G401 (cell line): ENCODE results near the gene PURB. TPM values are rescaled to one million over a fixed set of nuclear protein-coding genes. Genes with fewer than 3 reads are reported as not detected.
A peak's percentile ranks its signal among the peaks of the same experiment; 100 is the strongest.
"Not testable (repeated sequence)": the region's sequence is repeated elsewhere in the genome, so short reads cannot be mapped to it uniquely, and the experiment has no call there.

Experiments
- DNase-seq: peaks from one replicate; pipeline ENCODE4 v3.0.0-alpha.2; 2015; ENCODE audit warnings: low spot score
- in situ Hi-C: cut with HindIII; loops from 2 replicates; pipeline ENCODE4 v1.10.0; 2016; ENCODE audit warnings: low sequenced_read_pairs, mixed read lengths
- total RNA-seq: library from RNA; depleted of rRNA; stranded (reverse); fragments of >200 nt; shearing (Covaris generic); gene quantifications from 2 replicates; pipeline ENCODE4 v1.2.3, GENCODE V29; 2014

PURB gene
- total RNA-seq, 1 experiment from 2014 or later, result 13.1 TPM

DNA sequence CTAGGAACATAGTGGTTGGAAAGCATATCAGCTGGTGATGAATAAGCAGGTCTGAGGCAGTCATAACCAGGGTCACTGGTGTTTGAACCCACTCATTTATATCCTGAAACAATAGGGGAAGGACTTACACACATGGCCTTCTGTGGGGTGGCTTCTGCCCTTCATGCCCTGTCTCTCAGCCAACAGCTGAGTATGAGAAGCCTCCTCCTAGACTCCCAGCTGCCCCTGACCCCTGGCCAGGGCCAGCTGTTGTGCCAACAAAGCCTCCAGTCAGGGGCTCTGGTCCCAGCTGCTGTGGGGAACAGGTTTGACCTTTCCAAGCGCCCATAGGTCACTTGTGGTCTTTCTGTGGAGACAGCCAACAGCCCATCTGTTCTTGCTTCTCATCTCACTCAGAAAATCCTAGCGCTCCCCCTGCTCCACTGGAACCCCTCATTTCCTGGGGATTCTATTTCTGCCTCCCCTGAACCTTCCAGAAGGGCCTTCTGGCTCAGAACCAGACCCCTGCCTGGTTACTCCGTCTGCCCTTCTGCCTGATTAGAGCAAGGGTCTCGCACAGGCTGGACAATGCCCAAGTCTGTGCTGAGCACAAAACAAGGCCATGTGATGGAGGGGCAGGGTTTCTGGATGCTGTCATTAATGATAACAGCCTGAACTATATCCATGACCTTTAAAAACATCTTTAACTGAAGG lies 9.7 kb upstream of the PURB start:
- DNase-seq, result peak; percentile 88

DNA sequence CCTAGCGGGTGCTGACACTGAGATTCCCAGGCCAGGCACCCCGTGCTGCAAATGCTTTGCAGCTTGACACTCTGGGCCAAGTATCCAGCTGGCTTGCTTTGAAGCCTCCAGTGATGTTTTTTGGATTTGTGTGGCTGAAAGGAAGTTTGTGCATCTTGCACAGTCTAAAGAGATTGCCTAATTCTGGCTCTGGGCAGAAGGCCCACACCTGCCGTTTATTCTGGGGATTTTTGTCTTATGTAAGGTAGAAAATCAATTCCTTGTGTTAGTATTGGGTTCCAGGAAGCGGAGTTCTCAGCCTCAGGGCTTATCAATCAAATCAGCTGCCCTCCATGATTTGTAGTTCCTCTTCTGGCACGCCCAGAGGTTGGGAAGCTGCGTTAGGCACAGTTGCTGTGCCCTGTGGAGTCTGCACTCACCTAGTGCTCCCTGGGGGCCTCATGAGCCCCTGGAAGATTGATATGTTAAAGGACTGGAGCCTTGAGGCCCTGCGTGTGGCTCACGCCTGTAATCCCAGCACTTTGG lies 8.4 kb upstream of the PURB start:
- in situ Hi-C loops, result no loop called here
- peak; percentile 66 for DNase-seq

More for the DNA sequence above, 9.7 kb upstream of the PURB start:
- in situ Hi-C loops, result no loop called here

DNA sequence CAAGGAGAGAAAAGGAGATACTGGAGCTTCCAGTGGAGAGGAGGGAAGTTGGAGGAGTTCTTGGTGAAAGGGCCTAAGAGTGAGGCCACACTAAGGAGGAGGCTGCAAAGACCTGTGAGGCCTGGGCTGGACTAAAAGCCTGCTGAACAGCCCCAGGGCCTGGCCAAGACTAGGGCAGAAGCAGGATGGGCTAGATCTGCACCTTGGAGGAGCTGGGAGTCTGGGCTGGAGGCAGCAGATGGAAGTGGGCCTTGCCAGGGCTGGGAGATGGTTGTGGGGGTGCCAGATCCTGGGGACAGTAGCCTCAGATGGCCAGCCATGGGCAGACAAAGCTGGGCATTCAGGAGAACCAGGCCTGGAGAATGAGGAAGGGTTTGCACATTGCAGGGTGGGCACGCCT lies 6.5 kb upstream of the PURB start:
- in situ Hi-C loops, result no loop called here
- DNase-seq, result peak; percentile 73

DNA sequence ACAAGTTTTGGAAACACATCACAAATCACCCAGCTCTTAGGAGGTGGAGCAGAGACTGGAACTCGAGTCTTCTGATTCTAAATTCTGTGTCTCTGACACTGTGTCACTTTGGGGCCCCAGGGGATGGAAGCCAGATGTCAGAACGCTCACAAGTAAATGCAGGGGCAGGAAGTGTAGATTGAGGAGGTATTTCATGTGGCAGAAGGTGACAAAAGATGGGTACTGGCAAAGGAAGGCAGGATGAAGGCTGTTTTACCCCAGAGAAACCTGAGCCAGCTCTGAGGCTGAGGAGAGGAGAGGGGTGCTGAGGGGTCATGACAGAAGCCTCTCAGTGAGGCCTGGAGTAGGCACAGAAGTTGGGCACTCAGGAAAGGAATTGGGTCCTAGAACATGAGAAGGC lies 6.0 kb upstream of the PURB start:
- DNase-seq, result no peak
- in situ Hi-C loops, result no loop called here

GRCh38 chr7:44889086-44889781 lies 3.9 kb upstream of the PURB start:
- in situ Hi-C loops, result no loop called here
- no peak for DNase-seq

DNA sequence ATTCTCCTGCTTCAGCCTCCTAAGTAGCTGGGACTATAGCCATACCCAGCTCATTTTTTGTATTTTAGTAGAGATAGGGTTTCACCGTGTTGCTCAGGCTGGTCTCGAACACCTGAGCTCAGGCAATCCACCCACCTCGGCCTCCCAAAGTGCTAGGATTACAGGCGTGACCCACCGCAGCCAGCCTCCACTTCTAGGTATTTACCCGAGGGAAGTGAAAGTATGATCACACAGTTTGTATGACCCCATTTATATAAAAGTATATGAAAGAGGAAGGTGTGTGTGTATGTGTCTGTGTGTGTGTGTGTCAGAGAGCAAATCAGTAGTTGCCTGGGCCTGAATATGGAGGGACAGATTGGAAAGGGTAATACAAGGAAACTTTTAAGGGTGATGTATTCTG lies 2.0 kb upstream of the PURB start:
- in situ Hi-C loops, result no loop called here
- no peak for DNase-seq

DNA sequence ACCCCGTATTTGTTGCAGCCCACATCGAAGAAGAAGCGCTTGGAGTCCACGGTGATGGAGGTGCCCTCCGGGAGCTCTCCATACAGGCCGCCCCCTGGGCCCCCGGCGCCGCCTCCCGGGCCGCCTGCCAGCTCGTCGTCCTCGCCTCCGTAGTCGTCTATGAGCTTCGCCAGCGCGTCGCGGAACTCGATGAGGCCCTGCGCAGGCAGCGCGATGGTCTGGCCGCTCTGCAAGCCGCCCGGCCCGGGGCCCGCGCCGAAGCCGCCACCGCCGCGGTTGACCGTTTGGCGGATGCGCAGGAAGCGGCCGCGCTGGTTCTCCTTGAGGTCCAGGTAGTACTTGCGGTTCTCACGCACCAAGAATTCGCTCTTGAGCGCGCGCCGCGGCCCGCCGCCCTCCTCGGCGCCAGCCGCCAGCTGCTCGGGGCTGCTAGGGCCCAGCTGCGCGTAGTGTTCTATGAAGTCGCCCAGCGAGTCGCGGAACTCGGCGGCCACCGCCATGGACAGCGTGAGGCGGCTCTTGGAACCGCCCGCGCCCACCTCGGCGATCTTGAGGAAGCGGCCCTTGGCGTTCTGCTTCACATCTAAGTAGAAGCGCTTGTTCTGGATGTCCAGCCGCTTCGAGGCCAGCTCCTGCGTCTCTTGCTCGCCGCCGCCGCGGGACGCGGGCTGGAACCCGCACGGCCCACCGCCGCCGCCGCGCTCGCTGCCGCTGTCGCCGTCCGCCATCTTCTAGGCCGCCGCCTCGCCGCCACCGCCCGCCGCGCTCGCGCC lies 523 bp downstream of the PURB start:
- peak; percentile 33 for DNase-seq
- in situ Hi-C loops, result no loop called here

- in situ Hi-C loops, result no loop called here
- DNase-seq, result no peak
Measured at GRCh38 chr7:44883961-44884620, 1.2 kb downstream of the PURB start.

- DNase-seq, result no peak
- in situ Hi-C loops, result no loop called here
Measured at GRCh38 chr7:44882899-44883298, 2.4 kb downstream of the PURB start.

DNA sequence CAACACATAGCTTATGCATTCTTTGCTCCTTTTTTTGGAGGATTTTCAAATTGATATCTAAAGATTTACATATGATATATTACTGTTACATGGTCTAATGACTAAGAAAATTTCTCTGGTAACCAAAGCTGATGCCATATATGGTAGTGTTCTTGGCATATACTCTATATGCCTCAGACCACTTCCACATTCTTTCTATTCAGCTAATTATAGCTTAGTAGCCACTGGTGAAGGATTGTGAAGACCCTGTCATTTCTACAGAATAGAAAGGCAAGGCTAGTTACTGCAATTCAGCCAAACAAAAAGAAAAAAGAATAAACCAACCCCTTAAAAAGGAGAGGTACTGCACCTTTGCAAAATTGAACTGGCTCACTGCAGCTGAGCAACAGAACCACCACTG lies 3.7 kb downstream of the PURB start:
- in situ Hi-C loops, result no loop called here

DNA sequence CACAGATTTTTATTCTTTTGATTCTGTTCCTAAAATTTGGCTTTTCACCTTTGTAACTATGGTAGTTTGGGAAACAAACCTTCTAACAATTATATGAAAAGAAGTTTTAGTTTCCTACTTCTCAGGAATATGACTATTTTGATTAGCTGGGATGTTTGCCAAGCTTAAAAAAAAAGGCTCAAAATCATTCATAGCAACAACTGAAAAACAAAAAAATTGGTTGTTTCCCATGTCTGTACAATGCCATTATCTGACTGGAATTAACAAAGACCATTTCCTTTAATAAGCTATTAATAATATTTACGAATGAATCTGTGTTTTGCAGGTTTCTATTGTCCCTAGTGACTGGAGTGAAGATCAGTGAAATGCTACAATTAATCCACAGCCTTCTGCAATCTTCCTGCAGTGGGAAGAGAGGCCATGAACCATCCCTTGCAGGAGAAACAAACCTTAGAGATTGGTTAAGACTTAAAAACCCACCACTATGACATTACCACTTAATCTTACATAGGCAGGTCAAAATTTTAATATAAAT lies 4.2 kb downstream of the PURB start:
- no peak for DNase-seq
- in situ Hi-C loops, result no loop called here

More for the DNA sequence above, 3.7 kb downstream of the PURB start:
- no peak for DNase-seq

GRCh38 chr7:44880317-44881018 lies 4.9 kb downstream of the PURB start:
- no peak for DNase-seq
- in situ Hi-C loops, result no loop called here

GRCh38 chr7:44876393-44876792 lies 8.9 kb downstream of the PURB start:
- no peak for DNase-seq
- in situ Hi-C loops, result no loop called here

DNA sequence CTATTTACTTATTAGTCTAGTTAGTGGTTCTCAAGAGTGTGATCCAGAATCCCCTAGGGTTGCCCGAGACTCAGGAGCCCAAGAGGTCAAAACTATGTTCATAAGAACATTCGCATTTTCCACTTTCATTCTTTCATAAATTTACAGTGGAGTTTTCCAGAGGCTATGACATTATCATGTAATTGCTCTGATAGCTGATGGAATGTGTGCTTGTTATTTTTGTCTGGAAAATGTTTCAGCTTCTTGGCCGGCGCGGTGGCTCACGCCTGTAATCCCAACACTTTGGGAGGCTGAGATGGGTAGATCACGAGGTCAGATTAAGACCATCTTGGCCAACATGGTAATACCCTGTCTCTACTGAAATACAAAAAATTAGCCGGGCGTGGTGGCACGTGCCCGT lies 10.1 kb downstream of the PURB start:
- in situ Hi-C loops, result no loop called here
- no peak for DNase-seq

DNA sequence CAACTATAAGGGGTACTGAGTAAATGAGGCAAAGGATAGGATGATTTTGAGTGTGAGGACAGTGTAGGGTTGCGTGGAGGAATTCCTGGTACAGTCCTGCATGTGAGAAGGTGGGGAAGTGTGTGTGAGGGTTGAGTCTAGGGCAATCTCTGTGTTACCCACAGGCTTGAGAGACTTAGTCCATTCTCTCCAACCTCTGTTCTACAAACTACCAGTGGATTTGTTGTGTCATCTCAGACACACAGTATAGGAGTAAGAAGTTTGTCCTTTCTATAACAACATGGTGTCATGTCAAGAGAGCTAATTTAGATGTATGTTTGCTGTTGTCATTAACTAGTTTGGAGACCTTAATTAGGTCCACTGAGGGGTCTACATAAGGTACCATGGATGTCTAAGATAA lies 12.5 kb downstream of the PURB start:
- DNase-seq, result no peak
- in situ Hi-C loops, result no loop called here

DNA sequence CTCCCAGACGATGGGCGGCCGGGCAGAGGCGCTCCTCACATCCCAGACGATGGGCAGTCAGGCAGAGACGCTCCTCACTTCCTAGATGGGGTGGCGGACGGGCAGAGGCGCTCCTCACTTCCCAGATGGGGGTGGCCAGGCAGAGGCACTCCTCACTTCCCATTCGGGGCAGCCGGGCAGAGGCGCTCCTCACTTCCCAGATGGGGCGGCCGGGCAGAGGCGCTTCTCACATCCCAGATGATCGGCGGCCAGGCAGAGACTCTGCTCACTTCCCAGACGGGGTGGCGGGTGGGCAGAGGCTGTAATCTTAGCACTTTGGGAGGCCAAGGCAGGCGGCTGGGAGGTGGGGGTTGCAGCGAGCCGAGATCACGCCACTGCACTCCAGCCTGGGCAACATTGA lies 13.4 kb downstream of the PURB start:
- DNase-seq, in situ Hi-C loops: not testable (repeated sequence)

GRCh38 chr7:44870780-44871179 lies 14.6 kb downstream of the PURB start:
- DNase-seq, in situ Hi-C loops: not testable (repeated sequence)

GRCh38 chr7:44870336-44870735 lies 15.0 kb downstream of the PURB start:
- DNase-seq, in situ Hi-C loops: not testable (repeated sequence)
